HG02884 (cell line): ENCODE results near the gene MOGAT3.

Source experiments
- ATAC-seq: cut with Tn5 transposase; IDR thresholded peaks from one replicate; pipeline ENCODE4 v1.9.1; 2021; ENCODE audit warnings: mild to moderate bottlenecking, moderate library complexity; ENCODE audit not compliant: unreplicated experiment

MOGAT3 gene

GRCh38 chr7:101162551-101163278 lies 38.1 kb downstream of the MOGAT3 start:
- no peak for ATAC-seq

GRCh38 chr7:101161692-101162471 lies 39.0 kb downstream of the MOGAT3 start:
- no peak for ATAC-seq

GRCh38 chr7:101160910-101161309 lies 39.9 kb downstream of the MOGAT3 start:
- no peak for ATAC-seq

- ATAC-seq = no peak
These were observed 40.9 kb downstream of the MOGAT3 start for GRCh38 chr7:101159696-101160674.

GRCh38 chr7:101156866-101157589 lies 43.8 kb downstream of the MOGAT3 start:
- ATAC-seq = no peak

- ATAC-seq = no peak
These were observed 44.6 kb downstream of the MOGAT3 start for GRCh38 chr7:101156277-101156676.

GRCh38 chr7:101155303-101155702 lies 45.5 kb downstream of the MOGAT3 start:
- no peak for ATAC-seq

GRCh38 chr7:101154693-101155102 lies 46.1 kb downstream of the MOGAT3 start:
- ATAC-seq = peak; percentile 15

- ATAC-seq = peak; percentile 84
These were observed 46.7 kb downstream of the MOGAT3 start, which contains the start of gene AP1S1 for GRCh38 chr7:101153969-101154692. Gene AP1S1 (plus strand): TSS chr7:101154476. CDS start chr7:101154515, 39 bp downstream.

- no peak for ATAC-seq
These were observed 48.8 kb downstream of the MOGAT3 start for GRCh38 chr7:101151908-101152651.
